ENCODE results near the gene SLC6A20. TPM values are rescaled to one million over a fixed set of nuclear protein-coding genes. Genes with fewer than 3 reads are reported as not detected.

The SLC6A20 gene
- total RNA-seq, 1 donor from 2014 or later, result 4.2 TPM

DNA sequence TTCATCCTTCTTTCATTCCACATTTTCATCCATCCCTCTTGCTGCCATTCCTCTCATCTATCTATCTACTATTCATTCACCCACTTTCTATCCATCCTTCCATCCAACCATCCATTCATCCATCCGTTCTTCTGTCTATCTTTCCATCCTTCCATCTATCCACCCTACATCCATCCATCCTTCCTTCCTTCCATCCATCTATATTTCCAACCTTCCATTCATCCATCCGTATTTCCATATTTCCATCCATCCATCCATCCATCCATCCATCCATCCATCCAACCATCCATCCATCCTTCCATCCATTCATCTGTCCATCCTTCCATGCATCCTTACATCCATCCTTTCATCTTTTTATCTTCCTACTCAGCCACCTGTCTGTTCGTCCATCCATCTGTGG is 14.0 kb downstream of the SLC6A20 start:
- no peak for ATAC-seq
- H3K4me3 ChIP-seq, result no peak overlapping the region

GRCh38 chr3:45781841-45782240 is 14.5 kb downstream of the SLC6A20 start:
- no peak overlapping the region for H3K27ac ChIP-seq
- H3K9me3 ChIP-seq, result no peaks in the 10 kb centered on the region
- no peaks in the 10 kb centered on the region for H3K36me3 ChIP-seq
- intact Hi-C loops (cut with DNase I), result no loop called here
- no peak for ATAC-seq
- H3K4me1 ChIP-seq, result no peaks in the 10 kb centered on the region
- no peak overlapping the region for H3K4me3 ChIP-seq
- no peak for DNase-seq
- TF ChIP-seq, protein P1, sequence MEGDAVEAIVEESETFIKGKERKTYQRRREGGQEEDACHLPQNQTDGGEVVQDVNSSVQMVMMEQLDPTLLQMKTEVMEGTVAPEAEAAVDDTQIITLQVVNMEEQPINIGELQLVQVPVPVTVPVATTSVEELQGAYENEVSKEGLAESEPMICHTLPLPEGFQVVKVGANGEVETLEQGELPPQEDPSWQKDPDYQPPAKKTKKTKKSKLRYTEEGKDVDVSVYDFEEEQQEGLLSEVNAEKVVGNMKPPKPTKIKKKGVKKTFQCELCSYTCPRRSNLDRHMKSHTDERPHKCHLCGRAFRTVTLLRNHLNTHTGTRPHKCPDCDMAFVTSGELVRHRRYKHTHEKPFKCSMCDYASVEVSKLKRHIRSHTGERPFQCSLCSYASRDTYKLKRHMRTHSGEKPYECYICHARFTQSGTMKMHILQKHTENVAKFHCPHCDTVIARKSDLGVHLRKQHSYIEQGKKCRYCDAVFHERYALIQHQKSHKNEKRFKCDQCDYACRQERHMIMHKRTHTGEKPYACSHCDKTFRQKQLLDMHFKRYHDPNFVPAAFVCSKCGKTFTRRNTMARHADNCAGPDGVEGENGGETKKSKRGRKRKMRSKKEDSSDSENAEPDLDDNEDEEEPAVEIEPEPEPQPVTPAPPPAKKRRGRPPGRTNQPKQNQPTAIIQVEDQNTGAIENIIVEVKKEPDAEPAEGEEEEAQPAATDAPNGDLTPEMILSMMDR (IDR thresholded peaks at IDR 0.05), result no peak
- no peaks in the 10 kb centered on the region for H3K27me3 ChIP-seq (ENCODE audit: low read depth)

More for the DNA sequence above, 14.0 kb downstream of the SLC6A20 start:
- no peaks in the 10 kb centered on the region for H3K9me3 ChIP-seq
- no peaks in the 10 kb centered on the region for H3K4me1 ChIP-seq
- no peaks in the 10 kb centered on the region for H3K36me3 ChIP-seq
- DNase-seq, result no peak
- intact Hi-C loops (cut with DNase I), result no loop called here
- no peaks in the 10 kb centered on the region for H3K27me3 ChIP-seq (ENCODE audit: low read depth)
- H3K27ac ChIP-seq, result no peak overlapping the region
- TF ChIP-seq, protein P1 (IDR thresholded peaks at IDR 0.05), result no peak

GRCh38 chr3:45781271-45781670 is 15.1 kb downstream of the SLC6A20 start:
- Histone ChIP-seq H3K4me3 (no peak overlapping the region), H3K27ac (no peak overlapping the region), H3K27me3 (ENCODE audit: low read depth) (no peaks in the 10 kb centered on the region), H3K36me3 (no peaks in the 10 kb centered on the region), H3K9me3 (no peaks in the 10 kb centered on the region), H3K4me1 (no peaks in the 10 kb centered on the region)
- TF ChIP-seq, protein P1 (IDR thresholded peaks at IDR 0.05), result no peak
- no peak for ATAC-seq
- intact Hi-C loops (cut with DNase I), result no loop called here
- DNase-seq, result no peak

DNA sequence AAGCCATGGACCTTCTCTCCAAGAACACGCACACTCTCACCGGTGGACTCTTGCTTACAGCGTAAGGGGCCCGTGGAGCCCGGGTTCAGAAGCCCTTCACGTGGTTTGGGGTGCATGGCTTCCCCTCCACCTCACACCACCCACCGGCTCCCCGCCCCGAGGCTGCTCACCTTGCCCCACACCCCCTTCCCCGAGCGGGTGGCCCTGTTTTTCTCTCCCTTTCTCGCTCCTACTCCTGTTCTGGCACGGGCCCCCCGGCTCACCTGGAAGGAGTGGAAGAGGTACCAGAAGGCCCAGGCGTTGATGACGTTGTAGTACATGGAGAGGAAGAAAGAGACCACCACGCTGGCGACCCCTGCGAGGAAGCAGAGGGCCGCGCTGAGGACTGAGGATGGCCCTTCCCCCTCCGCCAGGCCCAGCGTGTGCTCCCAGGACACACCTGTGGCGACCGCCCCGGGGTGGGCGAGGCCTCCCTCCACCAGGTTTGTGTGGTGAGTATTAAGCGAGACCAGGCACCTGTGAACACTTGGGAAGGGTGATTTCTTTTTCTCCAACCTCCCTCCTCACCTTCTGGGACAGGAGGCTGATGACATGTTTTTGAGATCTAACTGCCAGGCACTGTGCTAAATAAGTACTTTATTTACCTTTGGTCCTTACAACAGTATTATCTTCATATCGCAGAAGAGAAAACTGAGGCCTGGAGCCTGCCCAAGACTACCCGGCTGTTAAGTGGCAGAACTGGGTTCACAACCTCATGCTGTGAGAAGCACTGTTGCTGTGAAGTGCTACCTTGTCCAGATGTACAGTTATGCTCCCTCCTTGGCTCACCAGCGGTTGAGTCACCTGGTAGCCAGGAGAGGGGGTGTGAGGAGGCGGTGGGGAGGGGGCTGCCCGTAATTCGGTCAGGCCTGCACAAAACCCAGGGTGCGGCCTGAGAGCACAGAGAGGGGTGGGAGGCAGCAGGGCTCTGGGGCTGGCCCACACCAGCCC is 16.3 kb downstream of the SLC6A20 start:
- no peaks in the 10 kb centered on the region for H3K9me3 ChIP-seq
- no peaks in the 10 kb centered on the region for H3K27me3 ChIP-seq (ENCODE audit: low read depth)
- TF ChIP-seq, protein P1 (IDR thresholded peaks at IDR 0.05), result no peak
- H3K4me1 ChIP-seq, result no peaks in the 10 kb centered on the region
- H3K36me3 ChIP-seq, result no peaks in the 10 kb centered on the region
- DNase-seq (no peak), ATAC-seq (peak in 1 of 2 donors; percentile 19)
- H3K27ac ChIP-seq, result no peak overlapping the region
- no peak overlapping the region for H3K4me3 ChIP-seq
- intact Hi-C loops (cut with DNase I), result no loop called here

- DNase-seq, result no peak
- intact Hi-C loops (cut with DNase I), result no loop called here
- TF ChIP-seq, protein P1 (IDR thresholded peaks at IDR 0.05), result no peak
- no peak overlapping the region for H3K4me3 ChIP-seq
- H3K9me3 ChIP-seq, result no peaks in the 10 kb centered on the region
- no peaks in the 10 kb centered on the region for H3K36me3 ChIP-seq
- ATAC-seq, result no peak
- H3K27me3 ChIP-seq (ENCODE audit: low read depth), result no peaks in the 10 kb centered on the region
- no peak overlapping the region for H3K27ac ChIP-seq
- H3K4me1 ChIP-seq, result no peaks in the 10 kb centered on the region
These were observed 17.6 kb downstream of the SLC6A20 start for GRCh38 chr3:45778761-45779201.
